Glomerular visceral epithelial cell (primary cell): ENCODE results near the gene NID2.
A peak's percentile ranks its signal among the peaks of the same experiment; 100 is the strongest.

Source experiments
- DNase-seq: peaks from one replicate; pipeline ENCODE4 v3.0.0-alpha.2; 2016; ENCODE audit errors: extremely low spot score

Gene NID2

GRCh38 chr14:52068615-52069306 lies at the start of gene NID2:
Gene NID2 (minus strand): TSS chr14:52069059. CDS start chr14:52068994, 65 bp downstream.
- DNase-seq, result peak; percentile 57

- no peak for DNase-seq
Measured at GRCh38 chr14:52117111-52117832, 48.4 kb upstream of the NID2 start.

GRCh38 chr14:52115286-52115685 lies 46.4 kb upstream of the NID2 start:
- DNase-seq, result no peak

- DNase-seq, result peak; percentile 33
Measured at GRCh38 chr14:52112336-52113018, 43.6 kb upstream of the NID2 start.

- no peak for DNase-seq
Measured at GRCh38 chr14:52111583-52111982, 42.7 kb upstream of the NID2 start.

GRCh38 chr14:52110441-52111086 lies 41.7 kb upstream of the NID2 start:
- DNase-seq, result peak; percentile 58

- no peak for DNase-seq
Measured at GRCh38 chr14:52108823-52109222, 40.0 kb upstream of the NID2 start.

- peak; percentile 46 for DNase-seq
Measured at GRCh38 chr14:52106840-52107239, 38.0 kb upstream of the NID2 start.

- no peak for DNase-seq
Measured at GRCh38 chr14:52103416-52103815, 34.6 kb upstream of the NID2 start.

- no peak for DNase-seq
Measured at GRCh38 chr14:52095794-52096193, 26.9 kb upstream of the NID2 start.

- no peak for DNase-seq
Measured at GRCh38 chr14:52095336-52095735, 26.5 kb upstream of the NID2 start.

GRCh38 chr14:52094546-52095271 lies 25.9 kb upstream of the NID2 start:
- no peak for DNase-seq

- no peak for DNase-seq
Measured at GRCh38 chr14:52091928-52092327, 23.1 kb upstream of the NID2 start.

- DNase-seq, result no peak
Measured at GRCh38 chr14:52090936-52091335, 22.1 kb upstream of the NID2 start.

GRCh38 chr14:52089218-52089617 lies 20.4 kb upstream of the NID2 start:
- no peak for DNase-seq

GRCh38 chr14:52086711-52087110 lies 17.9 kb upstream of the NID2 start:
- no peak for DNase-seq

GRCh38 chr14:52082903-52083302 lies 14.0 kb upstream of the NID2 start:
- no peak for DNase-seq

- DNase-seq, result no peak
Measured at GRCh38 chr14:52081964-52082363, 13.1 kb upstream of the NID2 start.

GRCh38 chr14:52080808-52081755 lies 12.2 kb upstream of the NID2 start:
- DNase-seq, result peak; percentile 85

GRCh38 chr14:52080158-52080800 lies 11.4 kb upstream of the NID2 start:
- peak; percentile 68 for DNase-seq
